Measurements from ENCODE around the gene ISYNA1. TPM values are rescaled to one million over a fixed set of nuclear protein-coding genes. Genes with fewer than 3 reads are reported as not detected.

Gene ISYNA1
- 100 to 1,000 TPM in 1 of 2 donors, 10 to 100 TPM in 1; 60.9 to 143 TPM for total RNA-seq

DNA sequence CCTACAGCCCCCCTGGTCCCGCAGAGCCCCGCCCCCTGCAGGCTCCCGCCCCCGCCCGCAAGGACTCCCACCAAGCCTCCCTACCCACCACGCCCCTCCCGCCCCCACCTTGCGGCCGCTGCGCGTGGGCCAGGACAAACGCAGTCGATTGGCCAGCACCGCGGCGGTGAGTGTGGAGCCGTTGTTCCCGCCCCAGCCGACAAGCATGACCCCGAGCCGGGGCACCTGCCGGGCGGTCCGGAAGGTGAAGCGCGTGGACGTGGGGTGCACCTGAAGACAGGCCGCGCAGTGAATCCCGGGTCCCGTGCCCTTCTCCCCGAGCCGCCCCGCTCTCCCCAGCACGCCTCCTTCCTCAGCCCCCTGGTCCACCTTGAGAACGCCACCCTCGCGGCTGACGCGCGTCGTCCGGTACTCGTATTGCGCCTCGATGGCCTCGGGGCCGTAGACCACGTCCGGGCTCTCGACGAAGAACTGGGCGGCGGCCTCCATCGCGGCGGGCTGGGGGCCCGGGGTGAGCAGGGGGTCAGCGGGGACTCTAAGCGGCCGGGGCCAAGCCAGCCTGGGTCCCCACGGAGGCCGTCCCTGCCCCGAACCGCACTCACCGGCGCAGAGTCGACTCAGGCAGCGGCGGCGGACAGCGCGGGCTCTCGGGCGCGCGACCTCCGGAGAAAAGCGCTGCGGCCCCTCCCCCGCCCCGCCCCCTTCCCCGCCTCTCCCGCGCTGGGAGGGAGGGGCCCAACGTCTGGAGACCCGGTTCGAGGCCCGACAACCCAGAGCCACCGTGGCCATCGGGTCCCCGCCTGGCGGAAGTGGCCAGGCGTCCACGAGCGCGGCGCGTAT is at the start of gene ISYNA1:
Gene ISYNA1, minus strand, starts transcription at position 643 of the 840 bp plus-strand sequence. Its CDS starts 154 bp downstream, at position 489.
- TF ChIP-seq, protein P1, sequence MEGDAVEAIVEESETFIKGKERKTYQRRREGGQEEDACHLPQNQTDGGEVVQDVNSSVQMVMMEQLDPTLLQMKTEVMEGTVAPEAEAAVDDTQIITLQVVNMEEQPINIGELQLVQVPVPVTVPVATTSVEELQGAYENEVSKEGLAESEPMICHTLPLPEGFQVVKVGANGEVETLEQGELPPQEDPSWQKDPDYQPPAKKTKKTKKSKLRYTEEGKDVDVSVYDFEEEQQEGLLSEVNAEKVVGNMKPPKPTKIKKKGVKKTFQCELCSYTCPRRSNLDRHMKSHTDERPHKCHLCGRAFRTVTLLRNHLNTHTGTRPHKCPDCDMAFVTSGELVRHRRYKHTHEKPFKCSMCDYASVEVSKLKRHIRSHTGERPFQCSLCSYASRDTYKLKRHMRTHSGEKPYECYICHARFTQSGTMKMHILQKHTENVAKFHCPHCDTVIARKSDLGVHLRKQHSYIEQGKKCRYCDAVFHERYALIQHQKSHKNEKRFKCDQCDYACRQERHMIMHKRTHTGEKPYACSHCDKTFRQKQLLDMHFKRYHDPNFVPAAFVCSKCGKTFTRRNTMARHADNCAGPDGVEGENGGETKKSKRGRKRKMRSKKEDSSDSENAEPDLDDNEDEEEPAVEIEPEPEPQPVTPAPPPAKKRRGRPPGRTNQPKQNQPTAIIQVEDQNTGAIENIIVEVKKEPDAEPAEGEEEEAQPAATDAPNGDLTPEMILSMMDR (IDR thresholded peaks at IDR 0.05), result no peak
- Histone ChIP-seq H3K36me3 (no peaks in the 10 kb centered on the region), H3K27me3 (replicated peaks; ENCODE audit: insufficient read depth) (no peaks in the 10 kb centered on the region), H3K9me3 (no peaks in the 10 kb centered on the region), H3K27ac (peak within 1 kb of the TSS; percentile 77 to 82), H3K4me3 (peak within 1 kb of the TSS; percentile 81), H3K4me1 (ENCODE audit: control insufficient read depth in 1 of 2, low read depth in 2 of 2) (peaks cover 14 to 60% of the 10 kb centered on the region in 2 donors)
- ATAC-seq (ENCODE audit: insufficient number of reproducible peaks, low FRiP score, low read depth) (peak; percentile 9), DNase-seq (ENCODE audit: low spot score) (no peak)

DNA sequence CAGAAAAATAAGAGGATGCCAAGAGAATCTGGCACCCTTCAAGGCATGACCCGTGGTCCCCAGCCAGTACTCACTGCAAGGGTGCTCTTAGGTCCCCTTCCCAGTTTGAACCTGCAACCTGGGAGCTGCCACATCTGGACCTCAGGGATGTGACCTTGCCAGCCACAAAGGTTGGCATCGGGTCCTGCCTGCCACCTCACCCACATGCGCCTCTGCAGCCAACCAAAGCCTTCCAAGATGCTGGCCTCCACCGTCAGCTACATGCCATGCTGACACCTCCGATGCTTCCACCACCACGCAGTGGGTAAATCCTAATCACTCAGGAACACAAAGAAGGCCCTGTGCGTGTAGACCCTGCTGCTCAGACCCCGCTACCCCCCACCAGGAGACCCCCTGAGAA is 48.8 kb upstream of the ISYNA1 start:
- TF ChIP-seq, protein P1 (IDR thresholded peaks at IDR 0.05), result no peak
- no peaks in the 10 kb centered on the region for H3K9me3 ChIP-seq
- peak overlapping the region; percentile 39 for H3K4me3 ChIP-seq
- H3K36me3 ChIP-seq, result no peaks in the 10 kb centered on the region
- no peak overlapping the region for H3K27ac ChIP-seq
- no peaks in the 10 kb centered on the region for H3K27me3 ChIP-seq (replicated peaks; ENCODE audit: insufficient read depth)
- no peak for ATAC-seq (ENCODE audit: insufficient number of reproducible peaks, low FRiP score, low read depth)
- no peak for DNase-seq (ENCODE audit: low spot score)
- peaks cover 50 to 73% of the 10 kb centered on the region in 2 donors for H3K4me1 ChIP-seq (ENCODE audit: control insufficient read depth in 1 of 2, low read depth in 2 of 2)

DNA sequence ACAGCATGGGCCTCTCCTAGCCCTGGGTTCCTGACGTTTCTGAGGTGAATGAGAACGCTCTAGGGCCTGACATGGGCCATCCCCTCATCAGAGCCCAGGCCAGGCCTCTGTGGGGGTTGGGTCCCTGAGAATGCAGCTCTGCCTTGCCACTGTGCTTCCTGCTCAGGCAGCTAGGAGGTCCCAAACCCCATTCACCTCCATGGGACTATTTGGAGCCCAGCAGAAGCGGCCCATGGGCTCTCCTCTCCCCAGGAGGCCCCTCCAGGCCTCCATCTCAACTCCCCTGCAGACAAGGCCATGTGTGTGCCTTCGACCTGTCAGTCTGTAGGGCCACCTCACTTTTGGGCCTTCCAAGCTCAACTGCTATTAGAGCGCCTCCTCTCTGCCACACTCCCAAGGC is 47.1 kb upstream of the ISYNA1 start:
- ATAC-seq (ENCODE audit: insufficient number of reproducible peaks, low FRiP score, low read depth), result no peak
- Histone ChIP-seq H3K36me3 (no peaks in the 10 kb centered on the region), H3K4me1 (ENCODE audit: control insufficient read depth in 1 of 2, low read depth in 2 of 2) (peaks cover 61 to 88% of the 10 kb centered on the region in 2 donors), H3K9me3 (no peaks in the 10 kb centered on the region), H3K4me3 (no peak overlapping the region), H3K27ac (no peak overlapping the region), H3K27me3 (replicated peaks; ENCODE audit: insufficient read depth) (no peaks in the 10 kb centered on the region)
- TF ChIP-seq, protein P1 (IDR thresholded peaks at IDR 0.05), result no peak
- no peak for DNase-seq (ENCODE audit: low spot score)

DNA sequence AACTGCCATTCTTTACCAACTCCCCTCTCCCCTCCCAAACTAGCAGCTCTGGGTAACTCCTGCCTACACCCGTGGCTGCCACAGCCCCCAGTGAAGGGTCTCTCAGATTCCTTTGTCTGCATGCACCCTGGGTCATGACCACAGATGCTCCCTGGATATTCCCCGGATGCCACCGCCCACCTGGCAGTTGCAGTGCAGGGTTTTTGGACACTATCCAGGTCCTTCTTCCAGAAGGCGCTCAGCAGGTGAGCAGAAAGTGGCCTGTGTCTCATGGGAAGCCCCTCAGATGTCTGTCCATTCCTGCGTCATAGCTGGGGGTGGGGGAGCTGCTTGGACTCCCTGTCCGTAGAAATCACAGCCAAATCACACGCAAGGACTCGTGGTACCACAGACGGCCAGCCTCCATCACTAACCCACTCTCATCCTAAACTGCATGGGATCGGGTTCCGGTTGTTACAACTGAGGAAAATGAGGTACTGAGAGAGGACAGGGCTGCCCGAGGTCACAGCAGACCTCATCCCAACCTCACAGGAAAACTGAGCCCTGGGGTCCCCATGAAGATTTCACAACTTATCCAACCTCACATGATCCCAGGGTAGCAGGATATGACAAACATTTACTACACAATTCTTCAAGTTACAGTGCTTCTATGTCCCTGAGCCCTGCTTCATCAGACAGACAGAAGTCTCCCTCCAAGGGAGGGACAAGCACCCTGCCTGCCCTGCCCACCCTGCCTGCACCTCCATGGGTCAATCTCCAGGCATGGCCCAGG is 45.4 kb upstream of the ISYNA1 start:
- no peaks in the 10 kb centered on the region for H3K9me3 ChIP-seq
- H3K4me1 ChIP-seq (ENCODE audit: control insufficient read depth in 1 of 2, low read depth in 2 of 2), result peaks cover 69 to 89% of the 10 kb centered on the region in 2 donors
- no peak for ATAC-seq (ENCODE audit: insufficient number of reproducible peaks, low FRiP score, low read depth)
- H3K27ac ChIP-seq, result no peak overlapping the region
- no peak for DNase-seq (ENCODE audit: low spot score)
- TF ChIP-seq, protein P1 (IDR thresholded peaks at IDR 0.05), result no peak
- no peaks in the 10 kb centered on the region for H3K36me3 ChIP-seq
- H3K27me3 ChIP-seq (replicated peaks; ENCODE audit: insufficient read depth), result no peaks in the 10 kb centered on the region
- H3K4me3 ChIP-seq, result no peak overlapping the region
